Uterus (tissue), 4 donors: ENCODE measurements around the gene SHROOM3. TPM values are rescaled to one million over a fixed set of nuclear protein-coding genes. Genes with fewer than 3 reads are reported as not detected.
A peak's percentile ranks its signal among the peaks of the same experiment; 100 is the strongest.

Experiments used
- DNase-seq, 2 donors: peaks; one replicate each; pipeline ENCODE4 v3.0.0-alpha.2; 2019 to 2020
- H3K27ac ChIP-seq, 2 donors: fragments of 200-600 bp; sonication (generic); 1 replicate in 1 of 2; 2 replicates in 1 of 2; pipeline ENCODE4 v1.5.1; 2016 to 2018
- H3K27me3 ChIP-seq, 2 donors: fragments of 200-600 bp; sonication (generic); one replicate each; pipeline ENCODE4 v1.5.1; 2018 to 2019; ENCODE audit warnings: control low read depth in 1 of 2
- H3K36me3 ChIP-seq, 2 donors: fragments of 200-600 bp; sonication (generic); one replicate each; pipeline ENCODE4 v1.5.1; 2019; ENCODE audit warnings: control low read depth in 1 of 2
- H3K4me1 ChIP-seq, 2 donors: fragments of 200-600 bp; sonication (generic); one replicate each; pipeline ENCODE4 v1.5.1; 2018 to 2019; ENCODE audit warnings: control low read depth in 1 of 2
- H3K4me3 ChIP-seq, 2 donors: fragments of 200-600 bp; sonication (generic); 1 replicate in 1 of 2; 2 replicates in 1 of 2; pipeline ENCODE4 v1.5.1; 2018 to 2019; ENCODE audit warnings: mild to moderate bottlenecking in 1 of 2
- H3K9me3 ChIP-seq, 2 donors: fragments of 200-600 bp; sonication (generic); one replicate each; pipeline ENCODE4 v1.5.1; 2019; ENCODE audit warnings: control low read depth in 1 of 2
- CTCF ChIP-seq, 4 experiments: fragments of 200-600 bp in 2 of 4; fragments of 450-650 bp in 2 of 4; sonication (generic) in 2 of 4; IDR thresholded peaks; one replicate each; pipeline ENCODE4 v1.5.1; 2016 to 2019; ENCODE audit warnings: antibody characterized with exemption in 4 of 4, mild to moderate bottlenecking in 2 of 4, moderate library complexity in 1 of 4
- POLR2A ChIP-seq, 2 donors: fragments of 450-650 bp; IDR thresholded peaks; one replicate each; pipeline ENCODE4 v1.6.1; 2016; ENCODE audit warnings: antibody characterized with exemption in 2 of 2, mild to moderate bottlenecking in 1 of 2, moderate library complexity in 1 of 2
- intact Hi-C: fragments of 100-400 bp; cut with DNase I; formaldehyde crosslinking; loops from one replicate; pipeline ENCODE4 v1.15.1; 2023; ENCODE audit warnings: low total_unique reads
- total RNA-seq, 4 donors: library from RNA; depleted of rRNA in 3 of 4; stranded (reverse); fragments of >200 nt in 3 of 4; gene quantifications; one replicate each; pipeline versions ENCODE4 v1.1.0 to v1.2.4, GENCODE V29; 2014 to 2023
- donor health status: DM: yes; HTN: yes; CAD: no.

The SHROOM3 gene
- total RNA-seq, 4 donors from 2014 or later: 1.5 to 24.1 (median 3.4) TPM

GRCh38 chr4:76813070-76813469, 378.0 kb downstream of the SHROOM3 start:
- no peak for DNase-seq
- TF ChIP-seq CTCF (IDR thresholded peaks at IDR 0.05): no peak
- no peak for TF ChIP-seq POLR2A (IDR thresholded peaks at IDR 0.05)
- H3K4me1 ChIP-seq: no peaks in the 10 kb centered on the region
- no peaks in the 10 kb centered on the region for H3K9me3 ChIP-seq
- no peaks in the 10 kb centered on the region for H3K36me3 ChIP-seq
- peak overlapping the region; percentile 61 to 68 for H3K27ac ChIP-seq
- no peak overlapping the region for H3K4me3 ChIP-seq
- intact Hi-C loops: no loop called here
- no peaks in the 10 kb centered on the region for H3K27me3 ChIP-seq

GRCh38 chr4:76821641-76822040, 386.6 kb downstream of the SHROOM3 start:
- H3K9me3 ChIP-seq: no peaks in the 10 kb centered on the region
- intact Hi-C loops: no loop called here
- no peak for DNase-seq
- TF ChIP-seq CTCF (IDR thresholded peaks at IDR 0.05): no peak
- TF ChIP-seq POLR2A (IDR thresholded peaks at IDR 0.05): no peak
- H3K4me1 ChIP-seq: no peaks in the 10 kb centered on the region
- no peaks in the 10 kb centered on the region for H3K36me3 ChIP-seq
- H3K27me3 ChIP-seq: no peaks in the 10 kb centered on the region
- H3K27ac ChIP-seq: peak overlapping the region; percentile 32 to 52
- no peak overlapping the region for H3K4me3 ChIP-seq

GRCh38 chr4:76822303-76822702, 387.3 kb downstream of the SHROOM3 start:
- Histone ChIP-seq H3K9me3 (no peaks in the 10 kb centered on the region), H3K27ac (peak overlapping the region in 1 of 2 donors; percentile 32), H3K27me3 (no peaks in the 10 kb centered on the region), H3K36me3 (no peaks in the 10 kb centered on the region), H3K4me3 (no peak overlapping the region), H3K4me1 (no peaks in the 10 kb centered on the region)
- DNase-seq: peak; percentile 23 to 51
- intact Hi-C loops: no loop called here
- TF ChIP-seq POLR2A (IDR thresholded peaks at IDR 0.05) (no peak), CTCF (IDR thresholded peaks at IDR 0.05) (no peak)

GRCh38 chr4:76823495-76823894, 388.5 kb downstream of the SHROOM3 start:
- Histone ChIP-seq H3K27ac (no peak overlapping the region), H3K9me3 (no peaks in the 10 kb centered on the region), H3K36me3 (no peaks in the 10 kb centered on the region), H3K4me1 (no peaks in the 10 kb centered on the region), H3K27me3 (no peaks in the 10 kb centered on the region), H3K4me3 (no peak overlapping the region)
- no peak for DNase-seq
- TF ChIP-seq CTCF (IDR thresholded peaks at IDR 0.05) (no peak), POLR2A (IDR thresholded peaks at IDR 0.05) (no peak)
- intact Hi-C loops: no loop called here

- TF ChIP-seq POLR2A (IDR thresholded peaks at IDR 0.05) (no peak), CTCF (IDR thresholded peaks at IDR 0.05) (no peak)
- peak overlapping the region; percentile 46 to 65 for H3K27ac ChIP-seq
- no peaks in the 10 kb centered on the region for H3K4me1 ChIP-seq
- DNase-seq: no peak
- H3K4me3 ChIP-seq: no peak overlapping the region
- no peaks in the 10 kb centered on the region for H3K9me3 ChIP-seq
- no peaks in the 10 kb centered on the region for H3K27me3 ChIP-seq
- intact Hi-C loops: no loop called here
- H3K36me3 ChIP-seq: no peaks in the 10 kb centered on the region
Measured at GRCh38 chr4:76830612-76830963, 395.6 kb downstream of the SHROOM3 start.
